PFSK-1 (cell line): ENCODE measurements around the gene AUTS2.

ENCODE experiments used
- FOXP2 ChIP-seq: optimal IDR thresholded peaks from 2 replicates; pipeline ENCODE3; 2011; ENCODE audit warnings: borderline replicate concordance, control low read depth, inconsistent platforms; ENCODE audit not compliant: insufficient read depth; ENCODE audit errors: extremely low read length, extremely low read depth
- POLR2AphosphoS5 ChIP-seq: IDR thresholded peaks from 2 replicates; pipeline ENCODE4 v1.6.1; 2012; ENCODE audit warnings: low read depth, mild to moderate bottlenecking, control low read depth, low read length, moderate library complexity
- REST ChIP-seq, 2 experiments: IDR thresholded peaks; 2 replicates each; pipeline versions ENCODE4 v1.6.1 to v1.8.0; 2011 to 2012; ENCODE audit warnings: low read depth in 2 of 2, low read length in 2 of 2, control low read depth in 1 of 2, inconsistent platforms in 1 of 2, mild to moderate bottlenecking in 1 of 2, moderate library complexity in 1 of 2; ENCODE audit not compliant: insufficient read depth in 1 of 2
- SIN3A ChIP-seq: IDR thresholded peaks from 2 replicates; pipeline ENCODE4 v1.6.1; 2012; ENCODE audit warnings: mild to moderate bottlenecking, low read length, moderate library complexity, borderline replicate concordance; ENCODE audit not compliant: insufficient read depth
- TAF1 ChIP-seq: IDR thresholded peaks from 2 replicates; pipeline ENCODE4 v1.6.1; 2012; ENCODE audit warnings: low read length, control low read depth, borderline replicate concordance; ENCODE audit not compliant: insufficient read depth

Gene AUTS2

DNA sequence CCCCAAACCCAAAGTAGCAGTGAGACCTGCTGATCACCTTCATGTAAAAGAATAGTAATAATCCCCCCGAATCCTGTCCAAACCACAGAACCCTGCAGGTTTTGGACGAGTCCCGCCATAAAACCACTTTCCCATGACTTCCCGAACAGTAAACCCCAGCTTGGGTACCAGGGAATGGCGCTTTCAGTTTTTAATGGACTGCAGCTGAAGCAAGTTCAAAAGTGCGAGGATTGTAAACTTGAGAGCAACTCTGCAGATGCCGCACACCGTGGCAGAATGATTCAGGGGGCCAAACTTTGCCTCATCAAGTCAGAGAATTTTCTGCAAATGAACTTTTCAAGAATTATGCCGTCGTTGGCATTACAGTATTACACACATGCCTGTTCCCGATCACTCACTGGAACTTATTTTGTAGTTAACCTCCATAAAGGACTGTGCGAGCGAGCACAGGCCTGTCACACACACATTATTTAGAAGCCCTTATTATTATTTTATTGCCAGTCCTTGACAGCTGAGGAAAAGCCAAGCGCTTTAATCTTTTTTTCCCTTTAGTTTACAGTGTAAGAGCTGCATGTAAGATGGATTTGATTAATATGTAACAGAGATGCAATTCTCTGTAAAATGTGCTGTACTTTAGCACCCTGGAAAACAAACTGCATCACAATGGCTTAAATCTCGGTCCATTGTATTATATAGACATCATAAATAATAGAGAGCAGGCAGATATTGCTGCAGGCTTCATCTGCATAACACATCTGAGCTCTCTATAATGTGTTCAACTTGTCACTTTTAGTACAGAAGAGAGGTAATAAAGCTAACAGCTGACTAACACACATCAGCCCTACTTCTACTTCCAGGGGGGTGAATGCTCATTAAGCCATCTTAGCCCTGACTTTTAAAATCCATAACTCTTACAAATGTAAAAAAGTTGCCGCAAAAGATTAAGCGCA, 1040.2 kb downstream of the AUTS2 start:
- no peak for TF ChIP-seq REST (IDR thresholded peaks at IDR 0.05; ENCODE audit: insufficient read depth in 1 of 2, low read depth in 2 of 2, low read length in 2 of 2)

DNA sequence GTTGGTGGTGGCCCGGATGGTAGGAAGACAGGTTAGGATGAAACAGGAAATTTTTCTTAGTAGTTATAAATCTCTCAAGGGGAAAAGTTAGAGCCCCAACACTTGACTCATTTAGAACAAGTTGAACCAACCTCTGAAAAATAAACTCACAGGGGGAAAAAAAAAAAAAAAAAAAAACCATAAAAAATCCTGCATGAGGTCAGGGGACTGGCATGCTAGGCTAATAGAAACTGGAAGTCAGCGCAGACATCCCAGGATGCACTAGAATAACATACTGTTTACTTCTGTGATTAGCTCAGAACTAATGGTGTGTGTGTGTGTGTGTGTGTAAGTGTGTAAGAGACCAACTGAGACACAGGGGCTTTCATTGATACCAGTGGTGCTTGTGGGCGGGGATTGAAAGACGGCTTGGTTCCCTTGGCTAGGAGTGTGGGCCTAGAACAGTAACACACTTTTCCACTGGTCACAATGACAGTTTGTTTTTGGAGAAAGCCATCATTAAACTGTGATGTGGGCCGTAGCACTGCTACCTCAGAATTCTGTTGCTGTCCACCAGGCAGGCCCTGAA, 1042.1 kb downstream of the AUTS2 start:
- no peak for TF ChIP-seq FOXP2
- no peak for TF ChIP-seq TAF1
- no peak for TF ChIP-seq POLR2AphosphoS5
- no peak for TF ChIP-seq SIN3A
- TF ChIP-seq REST (IDR thresholded peaks at IDR 0.05; ENCODE audit: insufficient read depth in 1 of 2, low read depth in 2 of 2, low read length in 2 of 2): no peak

GRCh38 chr7:70641882-70642281, 1043.6 kb downstream of the AUTS2 start:
- TF ChIP-seq FOXP2 (no peak), POLR2AphosphoS5 (no peak)

- TF ChIP-seq POLR2AphosphoS5: no peak
- TF ChIP-seq REST (IDR thresholded peaks at IDR 0.05; ENCODE audit: insufficient read depth in 1 of 2, low read depth in 2 of 2, low read length in 2 of 2): no peak
- TF ChIP-seq FOXP2: no peak
- TF ChIP-seq SIN3A: no peak
- TF ChIP-seq TAF1: no peak
These were observed 1047.0 kb downstream of the AUTS2 start for GRCh38 chr7:70645279-70645678.

GRCh38 chr7:70645876-70646351, 1047.6 kb downstream of the AUTS2 start:
- TF ChIP-seq POLR2AphosphoS5: no peak
- no peak for TF ChIP-seq REST (IDR thresholded peaks at IDR 0.05; ENCODE audit: insufficient read depth in 1 of 2, low read depth in 2 of 2, low read length in 2 of 2)
- TF ChIP-seq TAF1: no peak
- TF ChIP-seq SIN3A: no peak
- TF ChIP-seq FOXP2: no peak
